Measurements from ENCODE around the gene E4F1.

Gene E4F1

GRCh38 chr16:2206780-2207433 is 16.5 kb upstream of the E4F1 start:
- DNase-seq (ENCODE audit: low read depth, low spot score): no peak

GRCh38 chr16:2207872-2208271 is 15.5 kb upstream of the E4F1 start:
- DNase-seq (ENCODE audit: low read depth, low spot score): no peak

- DNase-seq (ENCODE audit: low read depth, low spot score): no peak
Measured at GRCh38 chr16:2208308-2208707, 15.1 kb upstream of the E4F1 start.

- DNase-seq (ENCODE audit: low read depth, low spot score): no peak
Measured at GRCh38 chr16:2208772-2209171, 14.6 kb upstream of the E4F1 start.

- DNase-seq (ENCODE audit: low read depth, low spot score): no peak
Measured at GRCh38 chr16:2209258-2210008, 14.0 kb upstream of the E4F1 start.

- no peak for DNase-seq (ENCODE audit: low read depth, low spot score)
Measured at GRCh38 chr16:2210009-2210332, 13.4 kb upstream of the E4F1 start.

- DNase-seq (ENCODE audit: low read depth, low spot score): no peak
Measured at GRCh38 chr16:2210386-2211365, 12.7 kb upstream of the E4F1 start, which contains the start of gene BRICD5. BRICD5 (minus strand) TSS chr16:2210863; CDS start chr16:2210833, 30 bp downstream.

- no peak for DNase-seq (ENCODE audit: low read depth, low spot score)
Measured at GRCh38 chr16:2211923-2212347, 11.5 kb upstream of the E4F1 start.

GRCh38 chr16:2212362-2213324 is 10.7 kb upstream of the E4F1 start:
- no peak for DNase-seq (ENCODE audit: low read depth, low spot score)

- DNase-seq (ENCODE audit: low read depth, low spot score): no peak
Measured at GRCh38 chr16:2213817-2214718, 9.3 kb upstream of the E4F1 start.

- no peak for DNase-seq (ENCODE audit: low read depth, low spot score)
Measured at GRCh38 chr16:2214719-2214968, 8.7 kb upstream of the E4F1 start, which contains the start of gene PGP. PGP (minus strand) TSS chr16:2214840; CDS start chr16:2214777, 63 bp downstream.

GRCh38 chr16:2216330-2216729 is 7.1 kb upstream of the E4F1 start:
- no peak for DNase-seq (ENCODE audit: low read depth, low spot score)

GRCh38 chr16:2223942-2224486 is 623 bp downstream of the E4F1 start:
- no peak for DNase-seq (ENCODE audit: low read depth, low spot score)

GRCh38 chr16:2226245-2226793 is 2.9 kb downstream of the E4F1 start:
- no peak for DNase-seq (ENCODE audit: low read depth, low spot score)

GRCh38 chr16:2226918-2227317 is 3.5 kb downstream of the E4F1 start:
- DNase-seq (ENCODE audit: low read depth, low spot score): no peak

GRCh38 chr16:2228161-2228824 is 4.9 kb downstream of the E4F1 start:
- no peak for DNase-seq (ENCODE audit: low read depth, low spot score)

GRCh38 chr16:2229091-2229490 is 5.7 kb downstream of the E4F1 start:
- no peak for DNase-seq (ENCODE audit: low read depth, low spot score)

GRCh38 chr16:2229632-2230250 is 6.3 kb downstream of the E4F1 start:
- no peak for DNase-seq (ENCODE audit: low read depth, low spot score)

- DNase-seq (ENCODE audit: low read depth, low spot score): no peak
Measured at GRCh38 chr16:2230376-2230775, 7.0 kb downstream of the E4F1 start.

Data from smooth muscle cell of the brain vasculature (primary cell).